B cell (primary cell): Measurements from ENCODE around the gene LCN10.

Experiments used
- EZH2 ChIP-seq: IDR thresholded peaks from 2 replicates; pipeline ENCODE4 v1.6.1; 2012; ENCODE audit warnings: borderline replicate concordance, low read depth, mild to moderate bottlenecking, moderate library complexity, low read length; ENCODE audit not compliant: insufficient read depth, poor library complexity, severe bottlenecking
- TF ChIP-seq, protein P1 (sequence below): fragments of 200-600 bp; IDR thresholded peaks from one replicate; pipeline ENCODE4 v1.8.0; 2022; ENCODE audit warnings: antibody characterized with exemption, mild to moderate bottlenecking

DNA sequence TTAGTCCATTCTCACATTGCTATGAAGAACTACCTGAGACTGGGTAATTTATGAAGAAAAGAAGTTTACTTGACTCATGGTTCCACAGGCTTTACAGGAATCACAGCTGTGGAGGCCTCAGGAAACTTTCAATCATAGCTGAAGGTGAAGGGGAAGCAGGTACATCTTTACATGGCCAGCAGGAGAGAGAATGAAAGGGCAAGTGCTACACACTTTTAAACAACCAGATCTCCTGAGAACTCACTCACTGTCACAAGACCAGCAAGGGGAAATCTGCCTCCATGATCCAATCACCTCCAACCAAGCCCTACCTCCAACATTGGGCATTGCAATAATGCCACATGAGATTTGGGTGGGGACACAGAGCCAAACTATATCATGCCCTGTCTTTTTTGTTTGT lies 9.1 kb upstream of the LCN10 start:
- TF ChIP-seq, protein P1, sequence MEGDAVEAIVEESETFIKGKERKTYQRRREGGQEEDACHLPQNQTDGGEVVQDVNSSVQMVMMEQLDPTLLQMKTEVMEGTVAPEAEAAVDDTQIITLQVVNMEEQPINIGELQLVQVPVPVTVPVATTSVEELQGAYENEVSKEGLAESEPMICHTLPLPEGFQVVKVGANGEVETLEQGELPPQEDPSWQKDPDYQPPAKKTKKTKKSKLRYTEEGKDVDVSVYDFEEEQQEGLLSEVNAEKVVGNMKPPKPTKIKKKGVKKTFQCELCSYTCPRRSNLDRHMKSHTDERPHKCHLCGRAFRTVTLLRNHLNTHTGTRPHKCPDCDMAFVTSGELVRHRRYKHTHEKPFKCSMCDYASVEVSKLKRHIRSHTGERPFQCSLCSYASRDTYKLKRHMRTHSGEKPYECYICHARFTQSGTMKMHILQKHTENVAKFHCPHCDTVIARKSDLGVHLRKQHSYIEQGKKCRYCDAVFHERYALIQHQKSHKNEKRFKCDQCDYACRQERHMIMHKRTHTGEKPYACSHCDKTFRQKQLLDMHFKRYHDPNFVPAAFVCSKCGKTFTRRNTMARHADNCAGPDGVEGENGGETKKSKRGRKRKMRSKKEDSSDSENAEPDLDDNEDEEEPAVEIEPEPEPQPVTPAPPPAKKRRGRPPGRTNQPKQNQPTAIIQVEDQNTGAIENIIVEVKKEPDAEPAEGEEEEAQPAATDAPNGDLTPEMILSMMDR, result no peak
- no peak for TF ChIP-seq EZH2
